Thoracic aorta (tissue), 2 donors: ENCODE results near the gene FOXO3. TPM values are rescaled to one million over a fixed set of nuclear protein-coding genes. Genes with fewer than 3 reads are reported as not detected.
A peak's percentile ranks its signal among the peaks of the same experiment; 100 is the strongest.

Experiments
- ATAC-seq: fragments of 150-250 bp; one replicate; pipeline ENCODE4 v1.8.0; 2017; ENCODE audit warnings: low read depth; ENCODE audit not compliant: insufficient number of reproducible peaks, low FRiP score
- DNase-seq: peaks from one replicate; pipeline ENCODE4 v3.0.0-alpha.2; 2020; ENCODE audit warnings: low spot score
- H3K27ac ChIP-seq, 2 donors: fragments of 200-600 bp; sonication (generic); 1 replicate in 1 of 2; 2 replicates in 1 of 2; pipeline ENCODE4 v1.5.1; 2016; ENCODE audit warnings: mild to moderate bottlenecking in 2 of 2, moderate library complexity in 2 of 2
- H3K27me3 ChIP-seq: fragments of 200-600 bp; sonication (generic); replicated peaks from 2 replicates; pipeline ENCODE4 v1.6.0; 2016; ENCODE audit warnings: mild to moderate bottlenecking; ENCODE audit not compliant: insufficient read depth
- H3K36me3 ChIP-seq: fragments of 200-600 bp; sonication (generic); one replicate; pipeline ENCODE4 v1.5.1; 2016
- H3K4me1 ChIP-seq, 2 donors: fragments of 200-600 bp; sonication (generic); 1 replicate in 1 of 2; 2 replicates in 1 of 2; pipeline versions ENCODE4 v1.5.1 to v1.6.0; 2016; ENCODE audit warnings: low read depth in 2 of 2, mild to moderate bottlenecking in 1 of 2; ENCODE audit not compliant: control insufficient read depth in 1 of 2
- H3K4me3 ChIP-seq: fragments of 200-600 bp; sonication (generic); 2 replicates; pipeline ENCODE4 v1.5.1; 2016; ENCODE audit warnings: mild to moderate bottlenecking
- H3K9me3 ChIP-seq: fragments of 200-600 bp; sonication (generic); 2 replicates; pipeline ENCODE4 v1.5.1; 2016
- total RNA-seq, 2 donors: library from RNA; depleted of rRNA; stranded (reverse); fragments of >200 nt; gene quantifications; one replicate each; pipeline versions ENCODE4 v1.1.0 to v1.2.3, GENCODE V29; 2016
- TF ChIP-seq, protein P1 (sequence below): fragments of 200-600 bp; sonication (generic); IDR thresholded peaks from one replicate; pipeline ENCODE4 v1.5.1; 2019; ENCODE audit warnings: antibody characterized with exemption

Gene FOXO3
- total RNA-seq, 2 donors from 2014 or later: 106 to 149 TPM

DNA sequence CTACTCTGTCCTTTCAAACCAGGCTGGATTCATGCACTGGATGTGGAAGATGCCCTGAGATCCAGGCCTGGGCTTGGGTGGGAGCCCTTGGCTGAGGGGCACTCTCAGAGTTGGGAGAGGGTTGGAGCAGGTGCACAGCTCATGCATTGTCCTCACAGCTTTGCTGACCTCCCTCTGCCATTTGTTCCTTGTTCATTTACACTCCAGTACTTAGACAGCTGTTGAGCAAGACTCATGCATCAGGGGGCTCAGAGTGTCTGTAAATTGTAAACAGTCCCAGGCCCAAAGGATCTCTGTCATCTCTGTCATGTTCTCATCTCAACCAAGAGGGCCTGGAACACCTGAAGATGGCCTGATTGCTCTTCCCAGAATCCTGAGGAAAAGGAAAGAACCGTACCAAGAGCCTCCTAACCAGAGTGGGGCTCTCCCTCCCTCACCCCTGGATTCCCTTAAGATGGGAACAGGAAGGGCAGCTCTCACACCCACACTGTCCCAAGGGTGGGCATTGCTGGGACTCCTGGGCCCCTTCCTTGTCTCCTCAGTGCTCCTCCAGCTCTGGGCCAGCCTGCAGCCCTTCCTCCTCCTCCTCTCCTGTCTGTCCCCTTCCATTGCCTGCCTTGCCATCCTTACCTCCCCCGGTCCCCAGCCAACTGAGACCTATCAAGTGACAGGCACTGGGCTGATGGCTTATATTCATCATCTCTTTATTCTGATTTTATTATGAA, 132.9 kb downstream of the FOXO3 start:
- Histone ChIP-seq H3K9me3 (no peaks in the 10 kb centered on the region), H3K27ac (no peak overlapping the region), H3K27me3 (no peaks in the 10 kb centered on the region), H3K4me1 (peaks cover 22 to 52% of the 10 kb centered on the region in 2 donors), H3K4me3 (no peak overlapping the region), H3K36me3 (no peaks in the 10 kb centered on the region)
- DNase-seq: no peak
- TF ChIP-seq, protein P1, sequence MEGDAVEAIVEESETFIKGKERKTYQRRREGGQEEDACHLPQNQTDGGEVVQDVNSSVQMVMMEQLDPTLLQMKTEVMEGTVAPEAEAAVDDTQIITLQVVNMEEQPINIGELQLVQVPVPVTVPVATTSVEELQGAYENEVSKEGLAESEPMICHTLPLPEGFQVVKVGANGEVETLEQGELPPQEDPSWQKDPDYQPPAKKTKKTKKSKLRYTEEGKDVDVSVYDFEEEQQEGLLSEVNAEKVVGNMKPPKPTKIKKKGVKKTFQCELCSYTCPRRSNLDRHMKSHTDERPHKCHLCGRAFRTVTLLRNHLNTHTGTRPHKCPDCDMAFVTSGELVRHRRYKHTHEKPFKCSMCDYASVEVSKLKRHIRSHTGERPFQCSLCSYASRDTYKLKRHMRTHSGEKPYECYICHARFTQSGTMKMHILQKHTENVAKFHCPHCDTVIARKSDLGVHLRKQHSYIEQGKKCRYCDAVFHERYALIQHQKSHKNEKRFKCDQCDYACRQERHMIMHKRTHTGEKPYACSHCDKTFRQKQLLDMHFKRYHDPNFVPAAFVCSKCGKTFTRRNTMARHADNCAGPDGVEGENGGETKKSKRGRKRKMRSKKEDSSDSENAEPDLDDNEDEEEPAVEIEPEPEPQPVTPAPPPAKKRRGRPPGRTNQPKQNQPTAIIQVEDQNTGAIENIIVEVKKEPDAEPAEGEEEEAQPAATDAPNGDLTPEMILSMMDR: no peak
- no peak for ATAC-seq

DNA sequence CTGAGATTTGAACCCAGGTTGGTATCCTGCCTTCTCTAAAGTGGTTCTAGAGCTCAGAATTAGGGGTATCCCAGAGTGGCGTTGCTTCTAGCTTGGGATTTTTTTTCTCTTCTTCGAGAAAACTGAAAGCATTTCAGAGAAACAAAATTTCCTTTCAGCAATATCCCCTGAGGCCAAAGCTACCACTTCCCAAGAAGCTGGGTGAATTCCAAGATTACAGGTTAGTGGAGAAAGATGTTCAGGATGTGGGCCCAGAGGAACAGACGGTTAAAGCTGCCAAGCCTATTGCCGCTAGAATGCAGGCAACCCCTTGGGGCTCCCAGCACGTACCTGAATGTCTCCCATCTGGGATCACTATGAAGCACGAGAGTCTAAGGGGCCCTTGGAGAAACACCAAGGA, 134.1 kb downstream of the FOXO3 start:
- DNase-seq (no peak), ATAC-seq (no peak)
- no peaks in the 10 kb centered on the region for H3K36me3 ChIP-seq
- no peak overlapping the region for H3K27ac ChIP-seq
- no peaks in the 10 kb centered on the region for H3K9me3 ChIP-seq
- no peak overlapping the region for H3K4me3 ChIP-seq
- H3K27me3 ChIP-seq: no peaks in the 10 kb centered on the region
- H3K4me1 ChIP-seq: peaks cover 19 to 52% of the 10 kb centered on the region in 2 donors
- TF ChIP-seq, protein P1: no peak

DNA sequence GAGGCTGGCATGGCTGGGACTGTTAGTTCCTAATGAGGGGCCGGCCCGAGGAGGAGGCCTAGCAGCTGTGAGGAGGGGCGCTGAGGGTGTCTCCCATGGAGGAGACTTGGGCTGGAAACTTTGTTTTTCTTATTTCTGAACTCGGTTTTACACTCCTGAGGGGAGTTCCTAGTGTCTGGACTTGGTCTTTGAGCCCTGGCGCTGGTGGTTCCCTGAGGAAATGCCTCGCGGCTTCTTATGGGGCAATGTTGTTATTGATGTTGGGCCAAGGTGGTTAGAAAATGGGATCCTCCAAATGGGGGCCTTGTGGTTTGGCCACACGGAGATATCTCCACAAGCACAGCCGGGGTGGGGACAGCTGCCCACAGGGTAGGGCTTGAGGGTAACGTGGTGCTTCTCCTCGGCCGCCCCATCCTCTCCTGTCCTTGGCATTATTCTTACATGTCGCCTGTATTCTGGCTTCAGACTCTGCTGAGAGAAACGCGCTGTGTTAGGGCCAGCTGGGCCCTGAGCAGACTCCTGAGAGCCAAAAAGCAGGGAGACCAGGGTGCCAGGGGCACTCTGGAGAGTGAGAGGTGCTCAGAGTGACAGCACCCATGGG, 136.9 kb downstream of the FOXO3 start:
- H3K27ac ChIP-seq: peak overlapping the region; percentile 54 to 76
- H3K4me3 ChIP-seq: peak overlapping the region; percentile 40
- no peaks in the 10 kb centered on the region for H3K36me3 ChIP-seq
- no peak for ATAC-seq
- no peak for DNase-seq
- H3K9me3 ChIP-seq: peaks cover 14% of the 10 kb centered on the region
- TF ChIP-seq, protein P1: peak; percentile 14
- H3K4me1 ChIP-seq: peaks cover 12 to 62% of the 10 kb centered on the region in 2 donors
- no peaks in the 10 kb centered on the region for H3K27me3 ChIP-seq

DNA sequence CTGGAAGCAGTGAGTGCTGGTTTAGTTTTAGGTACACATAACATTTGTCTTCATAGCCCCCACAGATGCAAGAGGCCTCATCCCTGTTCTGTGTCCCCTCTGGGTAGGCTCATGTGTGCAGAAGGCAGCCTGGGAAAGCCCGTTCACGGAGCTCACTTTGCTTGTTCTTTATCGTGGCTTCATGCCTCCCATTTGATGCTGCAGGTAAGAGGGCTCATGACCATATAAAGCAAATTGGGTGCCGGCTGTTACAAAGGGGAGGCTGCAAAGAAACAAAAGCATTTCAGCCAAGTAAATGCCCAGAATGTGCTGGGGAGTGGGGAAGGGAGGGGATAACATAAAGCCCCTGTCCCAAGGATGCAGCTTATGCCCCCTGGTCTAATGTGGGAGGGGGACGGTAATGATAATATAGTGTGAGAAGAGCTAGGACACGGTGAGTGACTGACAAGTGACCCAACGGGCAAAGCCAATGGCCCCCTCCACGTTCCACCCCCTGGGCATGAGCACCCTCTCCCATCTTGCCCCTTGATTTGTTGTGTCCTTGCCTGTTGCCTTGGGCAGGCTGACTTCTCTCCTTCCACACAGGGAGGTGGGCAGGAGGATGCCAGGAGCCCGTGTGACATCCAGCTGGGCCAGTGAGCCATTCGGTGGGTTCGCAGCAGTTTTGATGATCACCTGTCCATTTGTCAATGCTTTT, 138.0 kb downstream of the FOXO3 start:
- DNase-seq: no peak
- Histone ChIP-seq H3K4me3 (no peak overlapping the region), H3K4me1 (peaks cover 12 to 62% of the 10 kb centered on the region in 2 donors), H3K27me3 (no peaks in the 10 kb centered on the region), H3K36me3 (no peaks in the 10 kb centered on the region), H3K9me3 (peaks cover 15% of the 10 kb centered on the region), H3K27ac (peak overlapping the region; percentile 30 to 56)
- no peak for ATAC-seq
- TF ChIP-seq, protein P1: no peak
